Large intestine (tissue), 12 donors: Measurements from ENCODE around the gene BIVM. TPM values are rescaled to one million over a fixed set of nuclear protein-coding genes. Genes with fewer than 3 reads are reported as not detected.

Source experiments
- DNase-seq, 2 donors: peaks; one replicate each; pipeline versions ENCODE4 v3.0.0 to v3.0.0-alpha.2; 2013
- H3K27ac ChIP-seq: one replicate; pipeline ENCODE4 v1.5.1; 2013; ENCODE audit warnings: low read length
- H3K27me3 ChIP-seq: 2 replicates; pipeline ENCODE4 v1.6.1; 2013; ENCODE audit warnings: low read length; ENCODE audit not compliant: control insufficient read depth, insufficient read depth
- H3K36me3 ChIP-seq: 2 replicates; pipeline ENCODE4 v1.6.1; 2013; ENCODE audit warnings: low read length; ENCODE audit not compliant: control insufficient read depth, insufficient read depth
- H3K4me1 ChIP-seq: one replicate; pipeline ENCODE4 v1.6.1; 2013; ENCODE audit warnings: low read length; ENCODE audit not compliant: control insufficient read depth, insufficient read depth
- H3K4me3 ChIP-seq: one replicate; pipeline ENCODE4 v1.5.1; 2013; ENCODE audit warnings: low read length
- H3K9me3 ChIP-seq: one replicate; pipeline ENCODE4 v1.6.1; 2013; ENCODE audit warnings: mild to moderate bottlenecking, low read depth, low read length, moderate library complexity; ENCODE audit not compliant: control insufficient read depth
- WGBS: methylation state at CpG from one replicate; pipeline ENCODE4 v1.1.5; 2013; ENCODE audit warnings: low lambda C conversion rate; ENCODE audit not compliant: insufficient coverage; 5-methylcytosine and 5-hydroxymethylcytosine counted together
- long read RNA-seq, 11 donors: transcript quantifications; one replicate each; lab custom pipeline, GENCODE V29; 2026
- polyA plus RNA-seq: library from polyadenylated mRNA; unstranded; fragments of 120-200 nt; gene quantifications from one replicate; pipeline ENCODE4 v1.2.1, GENCODE V29; 2013

BIVM gene
- 35.6 TPM for polyA plus RNA-seq
- long read RNA-seq, donor 1, partial matches to known transcripts, result 0 of 1 reads
- long read RNA-seq, donor 1, other reads (novel, unspliced or antisense), result 0 of 1 reads
- long read RNA-seq, donor 2, partial matches to known transcripts, result 0 of 3 reads
- long read RNA-seq, donor 2, other reads (novel, unspliced or antisense), result 0 of 3 reads
- long read RNA-seq, donor 3, result 0 reads
- long read RNA-seq, donor 4, result 0 reads
- long read RNA-seq, donor 5, result 0 reads
- long read RNA-seq, donor 6, partial matches to known transcripts, result 0 of 4 reads
- long read RNA-seq, donor 6, other reads (novel, unspliced or antisense), result 0 of 4 reads
- long read RNA-seq, donor 7, partial matches to known transcripts, result 0 of 1 reads
- long read RNA-seq, donor 7, other reads (novel, unspliced or antisense), result 0 of 1 reads
- long read RNA-seq, donor 8, partial matches to known transcripts, result 0 of 3 reads
- long read RNA-seq, donor 8, other reads (novel, unspliced or antisense), result 0 of 3 reads
- long read RNA-seq, donor 9, result 0 reads
- long read RNA-seq, donor 10, partial matches to known transcripts, result 0 of 3 reads
- long read RNA-seq, donor 10, other reads (novel, unspliced or antisense), result 0 of 3 reads
- long read RNA-seq, donor 11, partial matches to known transcripts, result 0 of 3 reads
- long read RNA-seq, donor 11, other reads (novel, unspliced or antisense), result 0 of 3 reads

DNA sequence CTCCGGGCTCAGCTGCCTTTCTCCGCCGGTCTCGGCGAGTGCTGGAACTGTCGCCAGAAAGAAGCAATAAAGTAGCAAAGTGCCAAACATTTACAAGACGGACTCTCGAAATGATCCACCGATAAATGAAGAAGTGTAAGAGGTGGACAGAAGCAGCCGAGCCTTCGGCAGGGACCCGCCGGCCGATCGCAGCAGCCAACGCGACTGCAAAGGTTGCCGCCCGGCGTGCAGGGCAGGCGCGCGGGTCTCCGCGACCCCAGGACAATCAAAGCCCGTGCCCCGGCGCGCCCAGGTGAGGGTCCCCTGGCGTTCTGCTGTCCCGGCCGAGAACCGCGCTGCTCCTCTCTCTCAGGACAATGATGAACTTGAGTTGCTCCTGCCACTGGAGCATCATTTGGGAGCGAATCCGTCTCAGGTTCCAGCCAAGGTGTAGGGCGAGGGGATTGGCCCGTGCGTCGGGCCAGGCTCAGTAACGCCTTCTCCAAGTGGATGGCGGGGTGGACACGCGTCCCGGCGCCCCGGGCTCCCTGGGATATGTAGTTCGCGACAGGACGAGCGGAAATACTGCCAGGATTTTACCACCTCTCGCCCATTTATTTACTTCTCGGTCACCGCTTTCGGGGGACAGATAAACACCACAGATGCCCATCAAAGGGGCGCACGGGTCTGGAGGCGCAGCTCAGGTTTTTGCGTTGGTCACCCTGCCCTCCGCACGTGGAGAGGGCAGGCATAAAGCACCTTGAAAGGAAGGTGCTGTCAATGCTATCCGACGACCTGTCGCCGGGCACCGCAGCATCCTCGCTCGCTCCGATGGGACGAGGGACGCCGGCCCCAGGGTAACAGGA lies at the start of gene BIVM, which contains the start of gene POGLUT2:
TSS of gene BIVM (plus strand) at position 539 of the 845 bp plus-strand sequence. CDS start 8,149 bp downstream, outside the sequence.
TSS of gene POGLUT2 (minus strand) at position 396 of the 845 bp plus-strand sequence. CDS start at position 90, 306 bp downstream.
- Histone ChIP-seq H3K9me3 (no peaks in the 10 kb centered on the region), H3K4me3 (peak within 1 kb of the TSS; percentile 64), H3K27me3 (no peaks in the 10 kb centered on the region), H3K4me1 (peaks cover 3% of the 10 kb centered on the region), H3K27ac (peak within 1 kb of the TSS; percentile 74), H3K36me3 (peaks cover 3% of the 10 kb centered on the region)
- peak; percentile 90 to 94 for DNase-seq
- WGBS, result 20% methylated on average over 1 of the region's 72 CpGs

DNA sequence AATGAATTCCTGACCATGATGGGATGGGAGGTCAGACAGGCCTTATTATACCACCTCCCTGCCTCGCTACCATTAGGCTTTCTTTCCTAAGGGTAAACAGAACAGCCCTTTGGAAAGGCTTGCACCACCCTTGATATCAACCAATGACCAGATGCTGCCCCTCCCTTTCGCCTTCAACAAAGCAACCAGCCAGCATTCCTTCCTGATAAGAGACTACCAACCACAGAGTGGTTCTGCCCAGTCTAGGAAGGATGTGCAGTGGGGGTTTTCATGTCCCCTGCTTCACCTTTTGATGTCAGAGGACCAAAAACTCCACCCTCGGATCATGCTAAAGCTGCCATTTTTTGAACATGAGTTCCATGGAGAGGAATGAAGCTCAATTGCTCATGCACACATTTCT lies 47.0 kb upstream of the BIVM start:
- Histone ChIP-seq H3K27me3 (no peaks in the 10 kb centered on the region), H3K4me3 (no peak overlapping the region), H3K9me3 (no peaks in the 10 kb centered on the region), H3K36me3 (no peaks in the 10 kb centered on the region), H3K4me1 (no peaks in the 10 kb centered on the region), H3K27ac (no peak overlapping the region)
- DNase-seq, result no peak
- no CpG with 5 or more reads among the region's 3 CpGs for WGBS

DNA sequence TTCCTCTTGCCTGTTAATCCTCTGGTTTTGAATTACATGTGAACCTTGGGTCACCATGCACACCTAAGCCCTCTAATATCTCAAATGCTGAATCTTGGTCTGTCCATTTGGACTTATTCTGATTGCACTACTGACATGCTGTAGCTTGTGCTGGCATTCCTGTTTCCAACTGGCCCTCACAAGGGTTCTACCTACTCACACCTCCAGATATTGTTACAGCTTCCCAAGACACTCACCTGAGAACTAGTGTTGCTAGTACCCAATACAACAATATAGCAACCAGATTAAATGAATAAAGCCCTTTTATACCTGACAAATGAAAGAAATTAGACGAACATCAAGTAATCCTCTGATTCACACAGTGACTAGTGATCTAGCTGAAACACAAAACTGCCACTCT lies 41.9 kb upstream of the BIVM start:
- no peak for DNase-seq
- Histone ChIP-seq H3K36me3 (no peaks in the 10 kb centered on the region), H3K9me3 (no peaks in the 10 kb centered on the region), H3K4me3 (no peak overlapping the region), H3K27ac (no peak overlapping the region), H3K4me1 (no peaks in the 10 kb centered on the region), H3K27me3 (no peaks in the 10 kb centered on the region)
- WGBS, result no CpG with 5 or more reads among the region's 1 CpG

- Histone ChIP-seq H3K9me3 (no peaks in the 10 kb centered on the region), H3K27ac (no peak overlapping the region), H3K4me1 (no peaks in the 10 kb centered on the region), H3K36me3 (no peaks in the 10 kb centered on the region), H3K27me3 (no peaks in the 10 kb centered on the region), H3K4me3 (no peak overlapping the region)
- no CpG with 5 or more reads among the region's 2 CpGs for WGBS
- no peak for DNase-seq
These were observed 40.1 kb upstream of the BIVM start for GRCh38 chr13:102758842-102759241.

GRCh38 chr13:102761071-102761470 lies 37.8 kb upstream of the BIVM start:
- no CpG with 5 or more reads among the region's 1 CpG for WGBS
- Histone ChIP-seq H3K9me3 (no peaks in the 10 kb centered on the region), H3K4me1 (no peaks in the 10 kb centered on the region), H3K36me3 (peaks cover 4% of the 10 kb centered on the region), H3K4me3 (no peak overlapping the region), H3K27me3 (no peaks in the 10 kb centered on the region), H3K27ac (no peak overlapping the region)
- DNase-seq, result no peak

DNA sequence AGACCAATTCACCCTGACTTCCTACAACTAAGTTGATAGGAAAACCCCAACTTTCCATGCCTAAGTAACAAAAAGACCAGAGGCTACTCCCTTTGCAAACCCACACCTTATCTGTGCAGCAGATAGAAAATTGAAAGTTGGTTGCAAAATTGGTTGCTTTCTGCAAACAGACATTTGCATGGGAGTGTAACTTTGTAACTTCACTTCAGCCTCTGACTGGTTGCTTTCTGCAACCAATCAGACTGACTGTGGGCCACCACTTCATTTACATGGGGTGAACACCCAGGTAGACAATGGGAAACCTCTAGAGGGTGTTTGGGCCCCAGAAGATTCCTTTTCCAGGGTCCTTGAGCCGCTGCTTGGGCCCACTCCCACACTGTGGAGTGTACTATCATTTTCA lies 35.2 kb upstream of the BIVM start:
- no peaks in the 10 kb centered on the region for H3K27me3 ChIP-seq
- H3K4me3 ChIP-seq, result no peak overlapping the region
- no peak for DNase-seq
- H3K9me3 ChIP-seq, result no peaks in the 10 kb centered on the region
- peaks cover 14% of the 10 kb centered on the region for H3K36me3 ChIP-seq
- WGBS, result no CpG with 5 or more reads among the region's 1 CpG
- H3K27ac ChIP-seq, result no peak overlapping the region
- H3K4me1 ChIP-seq, result no peaks in the 10 kb centered on the region

DNA sequence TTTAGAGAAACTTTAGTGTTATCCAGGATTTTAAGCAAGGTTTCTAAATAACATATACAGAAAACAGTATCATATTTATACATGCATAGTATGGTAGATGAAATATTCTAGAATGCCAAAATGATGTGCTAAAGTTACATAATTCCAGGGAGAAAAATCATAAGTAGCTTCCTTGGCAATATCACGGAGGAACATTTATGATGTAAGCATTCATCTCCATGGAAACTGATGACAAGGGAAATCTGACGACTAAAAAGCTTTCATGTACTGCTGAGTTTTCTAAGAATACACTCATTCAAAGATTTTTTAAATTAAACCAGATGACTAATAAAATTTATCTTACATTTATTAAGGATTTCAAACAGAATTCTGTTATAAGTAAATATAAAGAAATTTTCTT lies 30.0 kb upstream of the BIVM start:
- 100% methylated on average over 1 of the region's 2 CpGs for WGBS
- no peak overlapping the region for H3K27ac ChIP-seq
- H3K4me3 ChIP-seq, result no peak overlapping the region
- no peaks in the 10 kb centered on the region for H3K27me3 ChIP-seq
- peaks cover 14% of the 10 kb centered on the region for H3K36me3 ChIP-seq
- peaks cover 3% of the 10 kb centered on the region for H3K4me1 ChIP-seq
- DNase-seq, result no peak
- no peaks in the 10 kb centered on the region for H3K9me3 ChIP-seq

DNA sequence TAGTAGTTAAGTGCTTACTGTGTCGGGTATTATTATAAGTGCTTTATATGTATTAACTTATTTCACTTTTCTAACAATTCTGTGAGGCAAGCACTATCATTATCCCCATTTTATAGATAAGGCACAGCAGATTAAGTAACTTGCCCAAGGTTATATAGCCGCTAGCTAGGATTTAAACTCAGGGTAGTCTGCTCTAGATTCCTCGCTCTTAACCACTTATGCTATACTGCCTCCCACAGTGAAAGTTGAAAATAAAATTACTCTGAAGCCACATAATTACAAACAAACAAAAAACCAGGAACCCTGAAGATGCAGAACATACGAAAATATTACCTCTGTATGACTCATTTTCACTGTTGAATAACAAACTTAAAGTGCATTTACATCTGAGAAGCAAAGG lies 29.2 kb upstream of the BIVM start:
- Histone ChIP-seq H3K9me3 (peaks cover 4% of the 10 kb centered on the region), H3K27me3 (no peaks in the 10 kb centered on the region), H3K36me3 (peaks cover 14% of the 10 kb centered on the region), H3K4me3 (no peak overlapping the region), H3K4me1 (peaks cover 8% of the 10 kb centered on the region), H3K27ac (no peak overlapping the region)
- DNase-seq, result no peak
- WGBS, result 78% methylated on average over 3 of the region's 4 CpGs

GRCh38 chr13:102770435-102770834 lies 28.5 kb upstream of the BIVM start:
- WGBS, result 33% methylated on average over 1 of the region's 2 CpGs
- Histone ChIP-seq H3K27ac (no peak overlapping the region), H3K4me1 (peaks cover 8% of the 10 kb centered on the region), H3K4me3 (no peak overlapping the region), H3K36me3 (peaks cover 12% of the 10 kb centered on the region), H3K9me3 (peaks cover 4% of the 10 kb centered on the region), H3K27me3 (no peaks in the 10 kb centered on the region)
- peak; percentile 35 to 68 for DNase-seq
